Measurements from ENCODE around the gene GPR108. TPM values are rescaled to one million over a fixed set of nuclear protein-coding genes. Genes with fewer than 3 reads are reported as not detected.

Gene GPR108
- total RNA-seq, 4 donors from 2014 or later, result 22.6 to 40.3 (median 32.3) TPM

GRCh38 chr19:6717441-6717971, 19.9 kb downstream of the GPR108 start:
- no peak for TF ChIP-seq CTCF (IDR thresholded peaks at IDR 0.05 in 4 of 5, conservative IDR thresholded peaks at IDR 0.05 in 1 of 5)
- in situ Hi-C loops (cut with MboI; ENCODE audit: low sequenced_read_pairs in 4 of 4), result no loop called here
- ATAC-seq (no peak), DNase-seq (no peak)
- H3K36me3 ChIP-seq, result no peaks in the 10 kb centered on the region
- no peaks in the 10 kb centered on the region for H3K4me1 ChIP-seq
- intact Hi-C loops (cut with DNase I; ENCODE audit: low total_unique reads), result no loop called here
- H3K27ac ChIP-seq, result no peak overlapping the region
- no peak overlapping the region for H3K4me3 ChIP-seq
- H3K27me3 ChIP-seq, result peaks cover 0 to 2% (median 0%) of the 10 kb centered on the region in 3 donors
- H3K9me3 ChIP-seq, result no peaks in the 10 kb centered on the region

GRCh38 chr19:6717036-6717435, 20.3 kb downstream of the GPR108 start:
- Histone ChIP-seq H3K27ac (no peak overlapping the region), H3K27me3 (peaks cover 0 to 2% (median 0%) of the 10 kb centered on the region in 3 donors), H3K9me3 (no peaks in the 10 kb centered on the region), H3K4me3 (no peak overlapping the region), H3K36me3 (no peaks in the 10 kb centered on the region), H3K4me1 (no peaks in the 10 kb centered on the region)
- DNase-seq (no peak), ATAC-seq (no peak)
- TF ChIP-seq CTCF (IDR thresholded peaks at IDR 0.05 in 4 of 5, conservative IDR thresholded peaks at IDR 0.05 in 1 of 5) (no peak), POLR2A (IDR thresholded peaks at IDR 0.05) (no peak)
- intact Hi-C loops (cut with DNase I; ENCODE audit: low total_unique reads), result no loop called here
- in situ Hi-C loops (cut with MboI; ENCODE audit: low sequenced_read_pairs in 4 of 4), result no loop called here

GRCh38 chr19:6716610-6716970, 20.8 kb downstream of the GPR108 start:
- Histone ChIP-seq H3K4me3 (no peak overlapping the region), H3K9me3 (no peaks in the 10 kb centered on the region), H3K27me3 (peaks cover 0 to 2% (median 0%) of the 10 kb centered on the region in 3 donors), H3K4me1 (no peaks in the 10 kb centered on the region), H3K36me3 (no peaks in the 10 kb centered on the region), H3K27ac (no peak overlapping the region)
- no peak for ATAC-seq
- TF ChIP-seq POLR2A (IDR thresholded peaks at IDR 0.05), result no peak
- TF ChIP-seq CTCF (IDR thresholded peaks at IDR 0.05 in 4 of 5, conservative IDR thresholded peaks at IDR 0.05 in 1 of 5), result no peak
- DNase-seq, result no peak
- in situ Hi-C loops (cut with MboI; ENCODE audit: low sequenced_read_pairs in 4 of 4), result no loop called here
- intact Hi-C loops (cut with DNase I; ENCODE audit: low total_unique reads), result no loop called here

- DNase-seq (no peak), ATAC-seq (no peak)
- H3K4me3 ChIP-seq, result no peak overlapping the region
- H3K27me3 ChIP-seq, result peaks cover 0 to 6% (median 4%) of the 10 kb centered on the region in 3 donors
- H3K4me1 ChIP-seq, result no peaks in the 10 kb centered on the region
- no peak for TF ChIP-seq POLR2A (IDR thresholded peaks at IDR 0.05)
- no peak for TF ChIP-seq CTCF (IDR thresholded peaks at IDR 0.05 in 4 of 5, conservative IDR thresholded peaks at IDR 0.05 in 1 of 5)
- no peak overlapping the region for H3K27ac ChIP-seq
- H3K36me3 ChIP-seq, result no peaks in the 10 kb centered on the region
- in situ Hi-C loops (cut with MboI; ENCODE audit: low sequenced_read_pairs in 4 of 4), result no loop called here
- H3K9me3 ChIP-seq, result no peaks in the 10 kb centered on the region
- intact Hi-C loops (cut with DNase I; ENCODE audit: low total_unique reads), result no loop called here
Measured at GRCh38 chr19:6714749-6715555, 22.4 kb downstream of the GPR108 start.

All from gastrocnemius medialis (tissue), 4 donors.